Mesendoderm (in vitro differentiated cells): ENCODE measurements around the gene SCIN.

Source experiments
- DNase-seq: peaks from one replicate; pipeline ENCODE4 v3.0.0; 2013
- H2AK5ac ChIP-seq: 2 replicates; pipeline ENCODE4 v1.6.1; 2013; ENCODE audit warnings: low read length, inconsistent platforms
- H2BK120ac ChIP-seq: 2 replicates; pipeline ENCODE4 v1.6.1; 2013; ENCODE audit warnings: low read depth, mild to moderate bottlenecking, low read length, moderate library complexity, mixed read lengths
- H2BK15ac ChIP-seq: replicated peaks from 2 replicates; pipeline ENCODE4 v1.6.1; 2013; ENCODE audit warnings: low read depth, mild to moderate bottlenecking, moderate library complexity
- H2BK5ac ChIP-seq: 2 replicates; pipeline ENCODE4 v1.6.1; 2013; ENCODE audit warnings: low read length, inconsistent platforms
- H3K18ac ChIP-seq: 2 replicates; pipeline ENCODE4 v1.6.1; 2013; ENCODE audit warnings: mild to moderate bottlenecking, low read length, mixed read lengths
- H3K23ac ChIP-seq: one replicate; pipeline ENCODE4 v1.6.1; 2013; ENCODE audit warnings: low read length
- H3K27ac ChIP-seq: 2 replicates; pipeline ENCODE4 v1.5.1; 2013; ENCODE audit warnings: low read depth, mild to moderate bottlenecking, inconsistent platforms, low read length, moderate library complexity
- H3K27me3 ChIP-seq: 2 replicates; pipeline ENCODE4 v1.6.1; 2013; ENCODE audit warnings: low read length, control low read depth, mild to moderate bottlenecking, inconsistent platforms; ENCODE audit not compliant: insufficient read depth, poor library complexity
- H3K36me3 ChIP-seq: 2 replicates; pipeline ENCODE4 v1.6.1; 2013; ENCODE audit warnings: low read length, inconsistent platforms; ENCODE audit not compliant: control insufficient read depth, insufficient read depth
- H3K4ac ChIP-seq: one replicate; pipeline ENCODE4 v1.6.1; 2013; ENCODE audit warnings: low read depth, mild to moderate bottlenecking, low read length, moderate library complexity
- H3K4me1 ChIP-seq: 2 replicates; pipeline ENCODE4 v1.6.1; 2013; ENCODE audit warnings: low read depth, low read length, inconsistent platforms; ENCODE audit not compliant: control insufficient read depth
- H3K4me2 ChIP-seq: 2 replicates; pipeline ENCODE4 v1.6.1; 2013; ENCODE audit warnings: low read length
- H3K4me3 ChIP-seq: 2 replicates; pipeline ENCODE4 v1.5.1; 2013; ENCODE audit warnings: mild to moderate bottlenecking, low read length
- H3K56ac ChIP-seq: one replicate; pipeline ENCODE4 v1.6.1; 2013; ENCODE audit warnings: low read length
- H3K79me1 ChIP-seq: 2 replicates; pipeline ENCODE4 v1.6.1; 2013; ENCODE audit warnings: low read length, inconsistent platforms
- H3K79me2 ChIP-seq: 2 replicates; pipeline ENCODE4 v1.6.1; 2013; ENCODE audit warnings: mild to moderate bottlenecking, low read length; ENCODE audit not compliant: control insufficient read depth, insufficient read depth
- H3K9ac ChIP-seq: 2 replicates; pipeline ENCODE4 v1.6.1; 2013; ENCODE audit warnings: low read length, inconsistent platforms
- H4K5ac ChIP-seq: one replicate; pipeline ENCODE4 v1.6.1; 2013; ENCODE audit warnings: low read length
- H4K8ac ChIP-seq: one replicate; pipeline ENCODE4 v1.6.1; 2013; ENCODE audit warnings: low read depth, mild to moderate bottlenecking, control low read depth, low read length, moderate library complexity
- WGBS: extraction: QIAGEN DNeasy Blood & Tissue Kit; methylation state at CpG from one replicate; pipeline ENCODE4 v1.1.7; 2013; ENCODE audit warnings: low lambda C conversion rate, missing lambda C conversion rate; ENCODE audit not compliant: insufficient coverage; ENCODE audit errors: extremely low coverage; 5-methylcytosine and 5-hydroxymethylcytosine counted together

The SCIN gene

DNA sequence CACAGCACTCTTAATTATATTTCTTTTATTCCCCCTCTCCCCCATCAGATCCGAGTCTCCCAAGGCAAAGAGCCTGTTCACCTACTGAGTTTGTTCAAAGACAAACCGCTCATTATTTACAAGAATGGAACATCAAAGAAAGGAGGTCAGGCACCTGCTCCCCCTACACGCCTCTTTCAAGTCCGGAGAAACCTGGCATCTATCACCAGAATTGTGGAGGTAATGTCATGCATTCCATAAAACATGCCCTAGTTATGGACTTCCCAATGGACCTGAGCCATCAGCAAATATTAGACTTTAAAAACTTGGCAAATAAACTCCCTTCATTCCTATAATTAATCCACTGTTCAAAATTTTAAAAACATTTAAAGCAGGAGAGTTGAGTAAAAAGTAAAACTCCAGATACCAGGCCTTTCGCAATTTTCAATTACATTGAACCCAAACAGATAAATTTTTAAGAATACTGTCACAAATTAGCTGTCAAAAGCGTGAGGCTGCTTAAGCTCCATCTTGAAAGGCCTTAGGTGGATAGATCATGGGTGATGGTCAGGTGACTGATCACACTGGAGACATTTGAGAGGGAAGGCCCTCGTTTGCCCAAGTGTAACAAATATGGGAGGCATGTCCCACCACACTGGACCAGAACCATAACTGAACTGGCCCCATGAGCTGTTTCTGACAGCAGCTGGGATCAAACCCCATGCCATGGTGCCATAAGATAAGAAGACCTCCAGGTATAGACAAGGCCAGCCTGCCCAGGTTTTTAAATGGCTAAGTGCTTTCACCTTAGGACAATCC is 70.0 kb downstream of the SCIN start:
- no peak overlapping the region for H4K8ac ChIP-seq
- H3K4me3 ChIP-seq, result no peak overlapping the region
- DNase-seq, result no peak
- H3K79me1 ChIP-seq, result no peaks in the 10 kb centered on the region
- H3K18ac ChIP-seq, result no peak overlapping the region
- H3K27me3 ChIP-seq, result no peaks in the 10 kb centered on the region
- H2BK15ac ChIP-seq, result no peak overlapping the region
- H3K23ac ChIP-seq, result no peak overlapping the region
- H2BK5ac ChIP-seq, result no peak overlapping the region
- H2BK120ac ChIP-seq, result no peak overlapping the region
- H3K36me3 ChIP-seq, result no peaks in the 10 kb centered on the region
- no peak overlapping the region for H2AK5ac ChIP-seq
- no peak overlapping the region for H3K4me2 ChIP-seq
- H3K9ac ChIP-seq, result no peak overlapping the region
- no peak overlapping the region for H3K56ac ChIP-seq
- H3K79me2 ChIP-seq, result no peaks in the 10 kb centered on the region
- no CpG with 5 or more reads among the region's 7 CpGs for WGBS
- H3K4ac ChIP-seq, result no peak overlapping the region
- H3K4me1 ChIP-seq, result no peaks in the 10 kb centered on the region
- H3K27ac ChIP-seq, result no peak overlapping the region
- H4K5ac ChIP-seq, result no peak overlapping the region

DNA sequence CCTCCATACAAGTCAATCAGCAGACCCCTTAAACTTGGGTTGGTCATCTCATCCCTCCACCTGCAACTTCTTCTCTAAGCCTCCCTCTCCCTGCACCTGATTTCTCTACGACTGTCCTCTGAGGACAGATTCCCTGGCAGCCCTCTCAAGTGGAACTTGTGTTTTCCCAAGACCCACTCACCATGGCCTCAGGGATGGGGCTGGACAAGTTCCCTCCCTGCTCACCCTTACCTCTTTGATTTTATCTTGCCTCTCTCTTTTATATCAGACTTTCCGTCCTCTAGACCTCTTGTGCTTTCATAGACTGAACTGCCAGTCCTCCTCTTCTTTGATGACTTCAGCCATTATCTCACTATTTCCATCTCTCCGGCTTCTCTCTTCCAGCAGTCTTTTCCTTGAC is 70.7 kb downstream of the SCIN start:
- no peaks in the 10 kb centered on the region for H3K27me3 ChIP-seq
- no peak overlapping the region for H3K4me2 ChIP-seq
- H3K56ac ChIP-seq, result no peak overlapping the region
- WGBS, result no CpG with 5 or more reads among the region's 3 CpGs
- no peak overlapping the region for H2AK5ac ChIP-seq
- H3K27ac ChIP-seq, result no peak overlapping the region
- no peak overlapping the region for H3K4me3 ChIP-seq
- H2BK120ac ChIP-seq, result no peak overlapping the region
- no peaks in the 10 kb centered on the region for H3K79me1 ChIP-seq
- no peak overlapping the region for H2BK5ac ChIP-seq
- no peak for DNase-seq
- no peak overlapping the region for H3K18ac ChIP-seq
- H4K5ac ChIP-seq, result no peak overlapping the region
- no peak overlapping the region for H3K4ac ChIP-seq
- no peaks in the 10 kb centered on the region for H3K79me2 ChIP-seq
- H3K4me1 ChIP-seq, result no peaks in the 10 kb centered on the region
- no peaks in the 10 kb centered on the region for H3K36me3 ChIP-seq
- no peak overlapping the region for H3K23ac ChIP-seq
- no peak overlapping the region for H4K8ac ChIP-seq
- H2BK15ac ChIP-seq, result no peak overlapping the region
- H3K9ac ChIP-seq, result no peak overlapping the region

DNA sequence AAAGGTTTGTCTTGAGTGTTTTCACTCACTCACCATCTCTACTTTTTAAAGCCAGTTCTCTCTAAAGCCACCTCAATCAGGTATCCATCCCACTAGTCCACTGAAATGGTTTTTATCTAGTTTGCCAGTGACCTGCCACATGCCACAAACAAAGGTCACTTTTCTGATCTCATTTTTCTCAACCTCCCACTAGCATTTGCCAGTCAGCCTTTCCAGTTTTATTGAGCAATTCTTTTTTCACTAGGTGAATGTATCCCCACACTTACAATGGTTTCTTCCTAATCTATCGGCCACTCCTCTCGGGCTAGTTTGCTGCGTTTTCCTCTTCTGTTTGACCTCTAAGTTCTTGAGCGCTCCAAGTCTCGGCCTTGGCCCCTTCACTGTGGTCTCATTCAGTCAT is 72.0 kb downstream of the SCIN start:
- Histone ChIP-seq H3K27ac (no peak overlapping the region), H3K79me1 (no peaks in the 10 kb centered on the region), H3K4me2 (no peak overlapping the region), H4K5ac (no peak overlapping the region), H3K56ac (no peak overlapping the region), H3K79me2 (no peaks in the 10 kb centered on the region), H3K23ac (no peak overlapping the region), H2BK15ac (no peak overlapping the region), H4K8ac (no peak overlapping the region), H3K36me3 (no peaks in the 10 kb centered on the region), H3K27me3 (no peaks in the 10 kb centered on the region), H3K4me3 (no peak overlapping the region), H3K9ac (no peak overlapping the region), H3K4me1 (no peaks in the 10 kb centered on the region), H3K18ac (no peak overlapping the region), H2BK5ac (no peak overlapping the region), H2AK5ac (no peak overlapping the region), H3K4ac (no peak overlapping the region), H2BK120ac (no peak overlapping the region)
- DNase-seq, result no peak
- WGBS, result no CpG with 5 or more reads among the region's 5 CpGs

DNA sequence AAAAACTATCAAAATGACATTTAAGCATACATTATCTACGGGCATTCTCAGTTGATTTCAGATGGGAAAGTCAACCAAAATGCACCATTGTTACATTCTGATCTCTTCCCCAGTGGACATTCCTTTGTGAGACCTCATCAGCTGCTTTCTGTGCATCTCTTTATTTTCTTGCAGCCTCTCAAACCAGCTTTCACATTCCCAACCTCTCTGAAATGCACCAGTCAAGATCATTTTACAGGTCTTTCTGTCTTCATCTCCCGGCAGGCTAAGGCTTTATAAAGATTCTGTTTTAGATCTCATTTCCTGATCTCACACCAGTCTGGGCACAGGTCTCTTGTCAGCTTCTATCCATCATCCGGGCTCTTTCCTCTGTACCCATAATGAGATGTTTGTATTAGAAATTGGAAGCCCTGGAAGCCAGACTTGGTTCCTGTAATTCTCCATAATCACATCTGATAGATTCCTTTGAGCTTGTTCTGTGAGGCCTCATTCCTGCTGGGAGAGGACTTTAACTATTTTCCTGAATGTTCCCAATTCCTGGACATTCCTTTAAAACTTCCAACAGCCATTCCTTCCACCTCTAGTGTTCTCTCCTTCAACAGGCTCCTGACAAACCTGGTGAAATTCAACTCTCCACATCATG is 72.6 kb downstream of the SCIN start:
- H3K18ac ChIP-seq, result no peak overlapping the region
- no CpG with 5 or more reads among the region's 3 CpGs for WGBS
- no peak for DNase-seq
- no peaks in the 10 kb centered on the region for H3K4me1 ChIP-seq
- no peak overlapping the region for H3K27ac ChIP-seq
- H3K27me3 ChIP-seq, result no peaks in the 10 kb centered on the region
- no peak overlapping the region for H2BK120ac ChIP-seq
- H3K4ac ChIP-seq, result no peak overlapping the region
- H3K23ac ChIP-seq, result no peak overlapping the region
- H3K79me1 ChIP-seq, result no peaks in the 10 kb centered on the region
- no peaks in the 10 kb centered on the region for H3K79me2 ChIP-seq
- H3K56ac ChIP-seq, result no peak overlapping the region
- no peak overlapping the region for H3K4me2 ChIP-seq
- H2AK5ac ChIP-seq, result no peak overlapping the region
- H3K9ac ChIP-seq, result no peak overlapping the region
- no peak overlapping the region for H4K5ac ChIP-seq
- no peaks in the 10 kb centered on the region for H3K36me3 ChIP-seq
- no peak overlapping the region for H2BK15ac ChIP-seq
- no peak overlapping the region for H2BK5ac ChIP-seq
- no peak overlapping the region for H3K4me3 ChIP-seq
- H4K8ac ChIP-seq, result no peak overlapping the region

DNA sequence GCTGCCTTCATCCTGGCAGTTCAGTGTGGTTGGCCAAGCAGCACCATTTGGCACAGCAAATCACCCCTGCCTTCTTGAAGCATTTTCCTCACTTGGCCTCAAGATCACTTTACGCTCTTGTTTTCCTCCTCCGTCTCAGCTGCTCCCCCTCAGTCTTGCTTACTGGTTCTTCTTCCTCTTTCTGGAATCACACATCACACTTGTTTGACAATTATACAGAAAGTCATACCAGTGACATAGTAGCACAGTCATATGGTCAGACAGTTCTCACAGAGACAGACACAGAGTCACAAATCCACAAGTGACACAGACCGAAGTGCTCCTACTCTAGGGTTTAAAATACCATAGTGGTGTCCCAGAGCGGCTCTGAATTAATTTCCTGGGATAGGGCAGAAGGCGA is 73.1 kb downstream of the SCIN start:
- Histone ChIP-seq H3K4ac (no peak overlapping the region), H3K9ac (no peak overlapping the region), H3K36me3 (no peaks in the 10 kb centered on the region), H2AK5ac (no peak overlapping the region), H2BK5ac (no peak overlapping the region), H3K4me3 (no peak overlapping the region), H3K79me1 (no peaks in the 10 kb centered on the region), H3K27me3 (no peaks in the 10 kb centered on the region), H3K23ac (no peak overlapping the region), H4K5ac (no peak overlapping the region), H2BK120ac (no peak overlapping the region), H3K4me2 (no peak overlapping the region), H4K8ac (no peak overlapping the region), H3K4me1 (no peaks in the 10 kb centered on the region), H3K18ac (no peak overlapping the region), H3K27ac (no peak overlapping the region), H3K56ac (no peak overlapping the region), H2BK15ac (no peak overlapping the region), H3K79me2 (no peaks in the 10 kb centered on the region)
- WGBS, result no CpG with 5 or more reads among the region's 5 CpGs
- no peak for DNase-seq
